GOT3 (cell line): ENCODE results near the gene CORT.

Source experiments
- DNase-seq: peaks from one replicate; lab custom pipeline; 2025; ENCODE audit warnings: mixed read lengths; lab: John Stamatoyannopoulos, UW

CORT gene

DNA sequence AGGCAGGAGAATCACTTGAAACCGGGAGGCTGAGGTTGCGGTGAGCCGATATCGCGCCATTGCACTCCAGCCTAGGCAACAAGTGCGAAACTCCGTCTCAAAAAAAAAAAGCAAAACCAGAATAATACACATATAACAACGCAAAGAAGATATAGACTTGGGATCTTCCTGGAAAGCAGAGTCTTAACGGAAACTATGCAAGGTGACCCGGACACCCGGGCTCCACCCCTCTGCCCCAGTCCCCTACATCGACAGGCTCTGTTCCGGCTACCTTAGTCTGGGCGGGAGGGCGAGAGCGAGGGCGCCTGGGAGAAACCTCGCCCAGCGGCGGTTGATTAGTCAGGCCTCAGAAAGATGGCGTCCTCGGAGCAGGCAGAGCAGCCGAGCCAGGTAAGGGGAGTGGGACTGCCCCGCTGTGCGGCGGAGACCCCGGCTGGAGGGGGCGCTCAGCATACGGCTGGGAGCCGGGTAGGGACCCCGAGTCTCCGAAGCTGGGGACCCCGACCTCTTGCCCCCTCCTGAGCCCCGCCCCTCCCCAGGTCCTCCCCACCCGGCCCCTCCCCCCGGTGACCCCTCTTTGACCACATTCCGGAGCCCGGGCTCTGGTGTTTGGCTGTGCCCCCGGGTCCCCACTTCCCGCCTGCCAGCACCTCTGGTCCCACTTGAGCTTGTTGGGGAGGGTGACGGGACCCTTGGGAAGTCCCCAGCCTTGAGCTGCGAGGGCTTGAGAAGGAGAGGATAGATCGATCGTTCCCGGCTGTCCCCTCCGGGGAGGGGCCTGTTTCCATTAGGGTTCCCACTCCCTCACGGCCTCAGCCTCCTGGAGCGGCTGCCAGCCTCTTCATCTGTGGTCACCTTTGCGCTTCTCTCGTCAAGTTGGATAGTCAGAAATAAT, 25.0 kb downstream of the CORT start, which contains the start of gene PEX14:
Gene PEX14 (plus strand): TSS at position 338 of the 895 bp plus-strand sequence. CDS start 17 bp downstream, at position 355.
- DNase-seq, result peak; percentile 61

DNA sequence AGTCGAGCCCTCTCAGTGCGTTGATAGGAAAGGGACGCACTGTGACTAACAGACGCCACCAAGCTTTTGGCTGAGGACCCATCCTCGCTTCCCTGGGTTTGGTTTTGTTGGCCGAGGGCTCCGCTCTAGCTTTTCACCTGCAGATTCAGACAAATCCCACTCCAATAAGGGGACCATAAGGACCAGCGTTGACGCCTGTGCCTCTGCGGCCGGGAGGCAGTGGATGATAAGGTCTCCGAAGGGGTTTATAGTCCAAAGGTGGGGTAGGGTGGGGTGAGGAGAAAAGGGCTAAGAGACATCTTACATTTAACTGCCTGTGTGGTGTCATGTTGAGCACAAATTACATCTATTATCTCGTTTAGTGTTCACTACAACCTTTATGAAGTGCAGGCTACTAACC, 25.7 kb downstream of the CORT start:
- DNase-seq, result no peak

DNA sequence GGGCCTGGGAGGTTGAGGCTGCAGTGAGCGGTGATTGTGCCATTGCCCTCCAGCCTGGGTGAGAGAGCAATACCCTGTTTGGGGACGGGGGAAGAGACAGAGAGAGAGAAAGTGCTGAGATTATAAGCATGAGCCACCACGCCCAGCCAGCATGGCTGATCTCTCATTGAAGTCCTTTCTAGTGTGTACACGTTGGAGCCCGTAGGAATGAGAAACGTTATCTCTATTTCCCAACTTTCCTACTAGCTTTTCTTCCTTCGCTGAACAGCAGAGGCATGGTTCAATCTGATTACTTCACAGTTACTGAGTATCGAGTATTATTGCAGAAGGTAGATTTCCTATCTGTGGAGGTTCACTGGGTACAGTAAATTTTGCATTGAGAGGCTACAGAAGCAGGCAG, 29.5 kb downstream of the CORT start:
- DNase-seq, result no peak

DNA sequence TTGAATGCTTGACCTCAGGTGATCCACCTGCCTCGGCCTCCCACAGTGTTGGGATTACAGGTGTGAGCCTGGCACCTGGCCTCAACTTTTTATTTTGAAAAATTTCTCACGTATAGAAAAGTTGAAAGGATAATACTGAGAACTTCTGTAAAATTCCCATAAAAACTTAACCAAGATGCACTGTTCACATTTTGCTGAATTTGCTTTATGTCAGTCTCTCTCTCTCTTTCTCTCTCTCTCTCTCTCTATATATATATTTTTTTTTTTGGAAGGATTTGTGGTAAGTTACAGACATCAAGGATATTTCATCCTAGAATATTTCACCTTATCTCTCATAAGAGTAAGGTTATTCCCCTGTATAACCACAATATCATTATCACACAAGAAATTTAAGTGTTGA, 30.8 kb downstream of the CORT start:
- no peak for DNase-seq

DNA sequence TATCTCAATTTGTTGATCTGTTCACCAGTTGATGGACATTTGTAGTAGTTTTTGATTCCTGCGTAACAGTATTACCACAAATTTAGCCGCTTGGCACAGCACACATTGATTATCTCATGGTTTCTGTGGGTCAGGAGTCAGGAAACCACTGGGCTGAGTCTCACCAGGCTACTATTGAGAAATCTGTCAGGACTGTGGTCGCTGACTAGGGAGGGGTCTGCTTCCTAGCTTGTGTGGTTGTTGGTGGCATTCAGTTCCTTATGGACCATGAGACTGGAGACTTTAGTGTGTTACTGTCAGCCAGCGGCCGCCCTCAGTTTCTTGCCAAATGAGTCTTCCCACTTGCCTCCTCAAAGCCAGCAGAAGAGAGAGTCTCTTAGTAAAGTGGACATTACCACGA, 34.7 kb downstream of the CORT start:
- DNase-seq, result no peak

DNA sequence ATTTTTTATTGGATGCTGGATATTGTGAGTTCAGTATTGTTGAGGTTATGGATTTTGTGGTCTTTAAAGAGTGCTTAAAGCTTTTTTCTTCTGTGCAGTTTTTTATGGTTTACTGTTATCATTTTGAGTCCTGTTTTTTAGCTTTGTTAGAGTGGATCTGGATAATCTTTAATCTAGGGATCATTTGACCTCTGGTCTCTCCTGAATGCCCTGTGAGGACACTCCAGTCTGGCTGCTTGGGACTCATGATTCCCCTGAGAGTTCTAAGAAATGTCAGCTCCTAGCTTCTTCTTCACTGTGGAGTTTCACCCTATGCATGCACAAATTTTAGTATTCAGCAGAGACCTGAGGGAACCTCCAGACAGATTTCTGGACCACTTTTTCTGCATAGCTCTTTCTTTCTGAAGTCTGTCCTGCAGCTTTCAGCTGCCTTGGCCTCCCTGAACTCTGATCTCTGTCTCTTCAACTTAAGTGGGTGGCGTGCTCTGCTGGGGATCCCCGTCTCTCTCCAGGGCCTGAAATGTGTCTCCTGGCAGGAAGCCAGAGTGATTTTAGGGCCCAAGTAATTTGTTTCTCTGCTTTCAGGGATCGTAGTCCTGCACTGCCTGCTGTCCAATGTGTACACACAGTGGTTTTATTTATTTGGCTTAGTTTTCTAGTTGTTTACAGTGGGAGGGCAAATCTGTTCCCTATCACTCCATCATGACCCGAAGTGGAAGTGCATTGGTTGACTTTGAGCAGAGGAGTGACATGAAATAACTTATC, 39.6 kb downstream of the CORT start:
- no peak for DNase-seq

DNA sequence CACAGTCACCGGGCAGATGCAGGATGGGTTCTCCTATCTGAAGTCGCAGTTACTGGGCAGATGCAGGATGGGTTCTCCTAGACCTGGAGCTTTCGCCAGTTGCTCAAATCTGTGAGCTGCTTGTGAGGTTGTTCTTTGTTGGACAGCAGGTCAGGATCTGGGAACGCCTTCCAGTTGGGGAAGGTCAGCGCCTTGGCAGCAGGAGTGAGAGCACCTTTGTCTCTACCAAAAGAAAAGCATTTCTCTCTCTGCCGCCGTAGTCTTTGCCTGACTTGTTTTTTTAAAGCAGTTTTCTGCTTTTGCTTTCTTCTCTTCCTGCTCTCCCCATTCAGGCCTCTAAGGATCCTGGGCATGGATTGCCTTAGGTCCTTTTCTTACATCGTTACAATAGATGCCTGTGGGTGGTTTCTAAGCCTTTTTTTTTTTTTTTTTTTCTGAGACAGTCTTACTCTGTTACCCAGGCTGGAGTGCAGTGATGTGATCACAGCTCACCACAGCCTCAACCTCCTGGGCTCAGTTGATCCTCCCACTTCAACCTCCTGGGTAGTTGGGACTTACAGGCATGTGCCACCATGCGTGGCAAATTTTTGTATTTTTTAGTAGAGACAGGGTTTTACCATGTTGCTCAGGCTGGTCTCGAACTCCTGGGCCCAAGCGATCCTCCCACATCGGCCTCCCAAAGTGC, 40.6 kb downstream of the CORT start:
- no peak for DNase-seq

DNA sequence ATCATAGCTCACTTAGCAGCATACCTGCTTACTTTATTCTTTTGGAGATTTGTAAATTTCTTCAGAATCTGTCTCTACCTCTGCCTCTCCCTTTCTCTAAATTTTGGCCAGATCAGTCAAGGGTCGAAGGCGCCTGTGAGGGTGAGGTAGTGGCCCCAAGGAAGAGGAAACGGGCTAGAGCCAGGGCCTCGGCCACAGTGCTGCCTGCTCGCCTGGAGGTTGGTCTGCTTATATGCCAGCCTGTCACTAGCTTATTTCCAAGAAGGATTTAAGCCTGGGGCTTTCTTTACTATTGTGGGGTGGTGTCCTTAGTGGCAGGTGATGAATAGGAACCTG, 44.6 kb downstream of the CORT start:
- DNase-seq, result no peak

DNA sequence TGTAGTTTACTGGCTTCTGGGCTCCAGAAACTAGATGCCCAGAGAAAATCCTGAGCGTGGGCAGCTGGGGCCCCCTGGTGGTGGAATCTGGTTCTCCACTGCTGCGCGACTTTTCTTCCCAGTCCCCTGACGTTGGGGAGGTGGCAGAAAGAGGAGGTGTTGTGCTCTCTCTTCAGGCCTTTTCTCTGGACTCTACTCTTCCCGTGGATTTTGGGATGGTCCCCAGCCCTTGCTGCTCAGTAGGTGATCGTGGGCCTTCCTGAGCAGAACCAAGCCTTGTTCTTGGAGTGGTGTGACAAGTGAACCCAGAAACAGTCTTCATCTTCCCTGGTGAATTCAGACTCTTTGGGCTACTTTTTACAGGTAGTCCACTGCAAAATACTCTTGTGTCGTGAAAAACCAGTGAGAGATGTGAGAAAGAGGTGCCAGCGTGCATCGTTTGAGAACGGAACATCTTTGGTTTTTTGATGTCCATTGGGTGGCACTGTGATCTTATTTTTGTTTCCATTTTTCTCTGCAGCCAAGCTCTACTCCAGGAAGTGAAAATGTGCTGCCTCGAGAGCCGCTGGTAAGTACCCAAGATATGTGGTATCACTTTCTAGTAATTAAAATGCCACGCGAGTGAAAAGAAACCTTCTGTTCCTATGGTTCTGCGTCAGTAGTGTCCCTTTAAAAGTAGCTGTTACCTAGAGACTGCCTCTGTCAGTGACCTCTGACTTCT, 45.1 kb downstream of the CORT start:
- peak; percentile 38 for DNase-seq

DNA sequence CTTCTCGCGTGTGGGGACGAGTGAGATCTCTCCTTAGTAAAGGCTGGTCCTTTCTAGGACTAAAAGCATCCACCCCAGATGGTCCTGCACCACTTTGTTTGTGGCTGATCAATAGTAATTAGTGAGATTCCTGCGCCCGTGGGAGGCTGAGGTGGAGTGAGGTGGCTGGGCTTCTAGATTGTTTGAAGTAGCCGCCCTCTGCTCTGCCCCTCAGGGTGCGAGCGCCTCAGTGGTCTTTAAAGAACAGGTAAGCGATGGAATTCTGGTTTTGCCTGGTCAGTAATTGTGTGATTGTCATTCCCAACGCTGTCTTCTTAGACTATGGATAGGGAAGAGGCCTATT, 45.6 kb downstream of the CORT start:
- DNase-seq, result no peak

DNA sequence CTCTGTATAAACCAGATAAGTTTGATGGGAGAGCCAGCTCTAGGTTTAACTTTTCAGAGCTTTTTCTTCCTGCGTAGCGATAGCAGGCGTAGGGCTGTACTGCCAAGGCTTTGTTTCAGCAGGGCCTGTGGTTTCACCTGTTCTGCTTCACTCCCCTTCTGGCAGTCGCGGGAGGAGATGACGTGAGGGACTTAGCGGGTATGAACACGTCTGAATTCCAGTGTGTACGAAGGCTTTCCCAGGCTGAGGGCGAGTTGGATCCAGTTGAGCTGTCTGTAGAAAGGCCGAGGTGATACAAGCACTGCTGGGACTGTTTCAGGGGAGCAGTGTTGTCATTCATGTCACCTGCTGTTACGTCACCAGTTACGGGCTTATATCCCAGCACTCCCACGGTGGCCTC, 46.1 kb downstream of the CORT start:
- no peak for DNase-seq

DNA sequence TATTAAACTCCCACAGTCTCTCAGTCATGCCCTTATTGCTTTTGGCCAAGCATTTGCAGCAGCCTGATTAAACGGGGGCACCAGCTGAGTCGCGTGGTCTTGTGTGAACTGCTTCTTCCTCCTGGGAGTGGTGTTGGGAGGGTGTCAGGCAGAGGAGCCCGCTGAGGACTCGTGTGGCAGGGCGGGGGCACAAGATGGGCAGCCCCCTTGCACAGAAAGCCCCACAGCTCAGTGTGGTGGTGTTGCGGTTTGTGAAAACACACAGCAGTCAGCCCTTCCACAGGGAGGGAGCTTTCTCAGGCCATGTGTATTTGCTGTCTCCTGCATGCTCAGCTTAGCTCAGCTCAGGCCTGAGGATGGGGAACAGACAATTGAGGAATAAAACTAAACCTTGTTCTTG, 47.3 kb downstream of the CORT start:
- DNase-seq, result no peak

DNA sequence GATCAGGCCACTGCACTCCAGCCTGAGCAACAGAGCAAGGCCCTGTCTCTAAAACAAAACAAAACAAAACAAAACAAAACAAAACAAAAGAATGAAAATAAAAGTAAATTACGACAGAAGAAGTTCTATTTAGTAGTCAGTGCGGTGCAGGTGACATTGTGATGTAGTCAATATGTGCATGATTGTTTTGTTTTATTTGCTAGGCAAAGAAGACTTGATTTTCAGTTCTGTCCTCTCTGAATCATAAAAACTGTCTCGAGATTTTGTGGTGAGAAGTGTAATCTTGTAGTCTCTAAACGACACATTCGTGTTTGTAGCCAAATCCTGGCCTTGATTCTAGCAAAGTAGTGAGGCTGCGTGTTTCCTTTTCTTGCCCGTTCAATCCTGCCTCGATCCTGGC, 48.4 kb downstream of the CORT start:
- DNase-seq, result no peak
